AG04450 (cell line): ENCODE results near the gene C9orf153. TPM values are rescaled to one million over a fixed set of nuclear protein-coding genes. Genes with fewer than 3 reads are reported as not detected.
A peak's percentile ranks its signal among the peaks of the same experiment; 100 is the strongest.

Source experiments
- CTCF ChIA-PET: fragments of 300-600, 350-600 bp; formaldehyde crosslinking; extraction: SDS; loops from one replicate; lab custom pipeline; 2022; ENCODE audit warnings: antibody characterized with exemption, inconsistent platforms; lab: Charles Lee
- POLR2A ChIA-PET: fragments of 350-600 bp; formaldehyde crosslinking; extraction: SDS; loops from one replicate; lab custom pipeline; 2021; ENCODE audit warnings: antibody characterized with exemption, inconsistent platforms; lab: Yijun Ruan, JAX
- DNase-seq: peaks from one replicate; pipeline ENCODE4 v3.0.0-alpha.2; 2011; ENCODE audit warnings: low read depth, low spot score
- H3K27ac ChIP-seq: one replicate; pipeline ENCODE4 v1.5.1; 2012; ENCODE audit warnings: low read depth, low read length, control low read depth
- H3K27me3 ChIP-seq: one replicate; pipeline ENCODE4 v1.6.0; 2012; ENCODE audit warnings: low read length; ENCODE audit not compliant: control insufficient read depth, insufficient read depth
- H3K4me3 ChIP-seq: 2 replicates; pipeline ENCODE4 v1.5.1; 2011; ENCODE audit warnings: mild to moderate bottlenecking, low read depth, low read length, control low read depth
- H3K9me3 ChIP-seq: 2 replicates; pipeline ENCODE4 v1.5.1; 2012; ENCODE audit warnings: low read length; ENCODE audit not compliant: control insufficient read depth, insufficient read depth
- CTCF ChIP-seq: IDR thresholded peaks from 2 replicates; pipeline ENCODE4 v1.5.1; 2011; ENCODE audit warnings: low read depth, low read length, control low read depth, inconsistent platforms
- polyA plus RNA-seq: library from polyadenylated mRNA; depleted of rRNA; stranded (reverse); fragments of >200 nt; gene quantifications from 2 replicates; pipeline ENCODE4 v1.2.3, GENCODE V29; 2011

The C9orf153 gene
- polyA plus RNA-seq, 1 experiment = 0.30 TPM

- ChIA-PET POLR2A (no interaction called here), CTCF (interaction anchor here (1.5 to 1.7 kb wide), 2 partner anchors 13 to 38 kb away, joined by 5 to 8 read pairs; no protein-coding TSS in a partner anchor)
- no peak for DNase-seq
- no peak for TF ChIP-seq CTCF
- Histone ChIP-seq H3K9me3 (no peaks in the 10 kb centered on the region; the same call in 1 of the 2 replicates), H3K4me3 (no peak overlapping the region), H3K27ac (no peak overlapping the region), H3K27me3 (no peaks in the 10 kb centered on the region)
Observed at GRCh38 chr9:86286278-86286677, 26.8 kb upstream of the C9orf153 start.

GRCh38 chr9:86285261-86285660, 25.8 kb upstream of the C9orf153 start:
- TF ChIP-seq CTCF = no peak
- H3K9me3 ChIP-seq = no peaks in the 10 kb centered on the region; the same call in 1 of the 2 replicates
- H3K27ac ChIP-seq = no peak overlapping the region
- no peak overlapping the region for H3K4me3 ChIP-seq
- no peaks in the 10 kb centered on the region for H3K27me3 ChIP-seq
- ChIA-PET CTCF (no interaction called here), POLR2A (no interaction called here)
- DNase-seq = no peak

GRCh38 chr9:86282979-86283535, 23.6 kb upstream of the C9orf153 start:
- Histone ChIP-seq H3K4me3 (peak overlapping the region; percentile 95), H3K27me3 (no peaks in the 10 kb centered on the region), H3K27ac (peak overlapping the region; percentile 91), H3K9me3 (no peaks in the 10 kb centered on the region; the same call in 1 of the 2 replicates)
- no peak for TF ChIP-seq CTCF
- DNase-seq = peak; percentile 52
- CTCF ChIA-PET = no interaction called here
- POLR2A ChIA-PET = interaction anchor here (1.0 to 1.1 kb wide), 2 partner anchors 19 to 122 kb away, joined by 5 to 6 read pairs; no protein-coding TSS in a partner anchor

- Histone ChIP-seq H3K27ac (peak within 1 kb of the TSS; percentile 91), H3K9me3 (no peaks in the 10 kb centered on the region; the same call in 1 of the 2 replicates), H3K4me3 (peak within 1 kb of the TSS; percentile 95), H3K27me3 (no peaks in the 10 kb centered on the region)
- peak; percentile 81 for DNase-seq
- ChIA-PET POLR2A (interaction anchor here (1.0 to 1.1 kb wide), 2 partner anchors 18 to 123 kb away, joined by 5 to 6 read pairs; no protein-coding TSS in a partner anchor), CTCF (no interaction called here)
- no peak for TF ChIP-seq CTCF
Observed at GRCh38 chr9:86282077-86282978, 22.9 kb upstream of the C9orf153 start, which contains the start of gene ISCA1. Gene ISCA1, minus strand, starts transcription at chr9:86282538. Its CDS starts 80 bp downstream, at chr9:86282458.
